Erythroblast (primary cell): Measurements from ENCODE around the gene TSPO2.

Experiments
- GATA1 ChIP-seq: IDR thresholded peaks from 2 replicates; pipeline ENCODE4 v1.6.1; 2011; ENCODE audit warnings: low read depth, mild to moderate bottlenecking, control low read depth, low read length, moderate library complexity
- POLR2A ChIP-seq: IDR thresholded peaks from 2 replicates; pipeline ENCODE4 v1.6.1; 2011; ENCODE audit warnings: mild to moderate bottlenecking, low read length

GRCh38 chr6:41014780-41015179 lies 27.5 kb upstream of the TSPO2 start:
- TF ChIP-seq POLR2A (no peak), GATA1 (no peak)
